ENCODE data around the gene PDE8A.

DNA sequence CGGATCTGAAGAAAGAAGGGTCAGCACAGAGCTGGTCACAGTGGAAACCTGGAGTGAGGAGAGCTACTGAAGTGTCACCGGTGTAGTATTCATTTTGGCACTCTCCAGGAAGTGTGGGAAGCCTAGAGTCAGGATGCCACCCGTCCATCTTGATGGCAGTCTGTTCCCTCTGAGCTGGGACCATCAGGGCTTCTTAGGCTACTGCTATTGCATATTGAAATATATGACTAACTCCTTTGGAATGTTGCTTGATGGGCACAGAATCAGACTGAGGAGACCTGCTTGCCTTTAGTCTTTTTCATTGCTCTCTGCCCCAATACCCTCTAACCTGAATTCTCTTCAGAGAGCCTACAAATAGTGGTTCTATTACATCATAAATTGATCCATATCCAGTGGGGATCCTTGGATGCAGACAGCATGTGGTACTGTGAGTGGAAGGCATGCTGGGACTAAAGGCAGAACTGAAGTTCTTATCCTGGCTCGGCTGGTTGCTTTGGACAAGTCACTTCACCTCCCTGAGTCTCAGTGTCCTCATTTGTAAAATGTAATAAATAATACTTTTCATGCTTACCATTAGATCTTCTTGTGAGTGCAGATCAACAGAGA lies 143.5 kb downstream of the PDE8A start:
- TF ChIP-seq, protein P1, sequence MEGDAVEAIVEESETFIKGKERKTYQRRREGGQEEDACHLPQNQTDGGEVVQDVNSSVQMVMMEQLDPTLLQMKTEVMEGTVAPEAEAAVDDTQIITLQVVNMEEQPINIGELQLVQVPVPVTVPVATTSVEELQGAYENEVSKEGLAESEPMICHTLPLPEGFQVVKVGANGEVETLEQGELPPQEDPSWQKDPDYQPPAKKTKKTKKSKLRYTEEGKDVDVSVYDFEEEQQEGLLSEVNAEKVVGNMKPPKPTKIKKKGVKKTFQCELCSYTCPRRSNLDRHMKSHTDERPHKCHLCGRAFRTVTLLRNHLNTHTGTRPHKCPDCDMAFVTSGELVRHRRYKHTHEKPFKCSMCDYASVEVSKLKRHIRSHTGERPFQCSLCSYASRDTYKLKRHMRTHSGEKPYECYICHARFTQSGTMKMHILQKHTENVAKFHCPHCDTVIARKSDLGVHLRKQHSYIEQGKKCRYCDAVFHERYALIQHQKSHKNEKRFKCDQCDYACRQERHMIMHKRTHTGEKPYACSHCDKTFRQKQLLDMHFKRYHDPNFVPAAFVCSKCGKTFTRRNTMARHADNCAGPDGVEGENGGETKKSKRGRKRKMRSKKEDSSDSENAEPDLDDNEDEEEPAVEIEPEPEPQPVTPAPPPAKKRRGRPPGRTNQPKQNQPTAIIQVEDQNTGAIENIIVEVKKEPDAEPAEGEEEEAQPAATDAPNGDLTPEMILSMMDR (IDR thresholded peaks at IDR 0.05), result no peak
- TF ChIP-seq POLR2AphosphoS5 (IDR thresholded peaks at IDR 0.05; ENCODE audit: low read depth, low read length), result no peak
- TF ChIP-seq, protein P2, sequence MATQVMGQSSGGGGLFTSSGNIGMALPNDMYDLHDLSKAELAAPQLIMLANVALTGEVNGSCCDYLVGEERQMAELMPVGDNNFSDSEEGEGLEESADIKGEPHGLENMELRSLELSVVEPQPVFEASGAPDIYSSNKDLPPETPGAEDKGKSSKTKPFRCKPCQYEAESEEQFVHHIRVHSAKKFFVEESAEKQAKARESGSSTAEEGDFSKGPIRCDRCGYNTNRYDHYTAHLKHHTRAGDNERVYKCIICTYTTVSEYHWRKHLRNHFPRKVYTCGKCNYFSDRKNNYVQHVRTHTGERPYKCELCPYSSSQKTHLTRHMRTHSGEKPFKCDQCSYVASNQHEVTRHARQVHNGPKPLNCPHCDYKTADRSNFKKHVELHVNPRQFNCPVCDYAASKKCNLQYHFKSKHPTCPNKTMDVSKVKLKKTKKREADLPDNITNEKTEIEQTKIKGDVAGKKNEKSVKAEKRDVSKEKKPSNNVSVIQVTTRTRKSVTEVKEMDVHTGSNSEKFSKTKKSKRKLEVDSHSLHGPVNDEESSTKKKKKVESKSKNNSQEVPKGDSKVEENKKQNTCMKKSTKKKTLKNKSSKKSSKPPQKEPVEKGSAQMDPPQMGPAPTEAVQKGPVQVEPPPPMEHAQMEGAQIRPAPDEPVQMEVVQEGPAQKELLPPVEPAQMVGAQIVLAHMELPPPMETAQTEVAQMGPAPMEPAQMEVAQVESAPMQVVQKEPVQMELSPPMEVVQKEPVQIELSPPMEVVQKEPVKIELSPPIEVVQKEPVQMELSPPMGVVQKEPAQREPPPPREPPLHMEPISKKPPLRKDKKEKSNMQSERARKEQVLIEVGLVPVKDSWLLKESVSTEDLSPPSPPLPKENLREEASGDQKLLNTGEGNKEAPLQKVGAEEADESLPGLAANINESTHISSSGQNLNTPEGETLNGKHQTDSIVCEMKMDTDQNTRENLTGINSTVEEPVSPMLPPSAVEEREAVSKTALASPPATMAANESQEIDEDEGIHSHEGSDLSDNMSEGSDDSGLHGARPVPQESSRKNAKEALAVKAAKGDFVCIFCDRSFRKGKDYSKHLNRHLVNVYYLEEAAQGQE (IDR thresholded peaks at IDR 0.05; ENCODE audit: insufficient read depth in 1 of 2, low read depth in 2 of 2, low read length in 1 of 2), result no peak
- no peak for TF ChIP-seq SIN3A (IDR thresholded peaks at IDR 0.05; ENCODE audit: borderline replicate concordance, insufficient read depth, low read depth, low read length)
